Osteocyte (in vitro differentiated cells): ENCODE results near the gene CADPS2. TPM values are rescaled to one million over a fixed set of nuclear protein-coding genes. Genes with fewer than 3 reads are reported as not detected.
"Not testable (repeated sequence)": the region's sequence is repeated elsewhere in the genome, so short reads cannot be mapped to it uniquely, and the experiment has no call there.

Experiments
- DNase-seq: peaks from one replicate; pipeline ENCODE4 v3.0.0; 2021; ENCODE audit warnings: mixed read lengths; ENCODE audit not compliant: unreplicated experiment; ENCODE audit errors: extremely low spot score
- H3K27ac Mint-ChIP-seq: one replicate; pipeline ENCODE4 v1.8.0; 2021; ENCODE audit warnings: mild to moderate bottlenecking, mixed read lengths; ENCODE audit not compliant: unreplicated experiment
- H3K27me3 Mint-ChIP-seq: one replicate; pipeline ENCODE4 v1.8.0; 2021; ENCODE audit warnings: mixed read lengths; ENCODE audit not compliant: unreplicated experiment
- H3K36me3 Mint-ChIP-seq: one replicate; pipeline ENCODE4 v1.8.0; 2021; ENCODE audit warnings: mixed read lengths; ENCODE audit not compliant: unreplicated experiment
- H3K4me1 Mint-ChIP-seq: one replicate; pipeline ENCODE4 v1.8.0; 2021; ENCODE audit warnings: mixed read lengths; ENCODE audit not compliant: unreplicated experiment
- H3K4me3 Mint-ChIP-seq: one replicate; pipeline ENCODE4 v1.8.0; 2021; ENCODE audit warnings: mild to moderate bottlenecking, moderate library complexity, mixed read lengths; ENCODE audit not compliant: unreplicated experiment
- H3K9me3 Mint-ChIP-seq: one replicate; pipeline ENCODE4 v1.8.0; 2021; ENCODE audit warnings: mixed read lengths; ENCODE audit not compliant: unreplicated experiment
- total RNA-seq: library from RNA; stranded (reverse); gene quantifications from 2 replicates; pipeline ENCODE4 v1.2.1, GENCODE V29; 2021
- TF ChIP-seq, protein P1 (sequence below): fragments of 200-600 bp; sonication (generic); IDR thresholded peaks from 2 replicates; pipeline ENCODE4 v1.5.0; 2021; ENCODE audit warnings: antibody characterized with exemption, mild to moderate bottlenecking, moderate library complexity

The CADPS2 gene
- total RNA-seq, 1 donor from 2014 or later = 0.81 TPM

DNA sequence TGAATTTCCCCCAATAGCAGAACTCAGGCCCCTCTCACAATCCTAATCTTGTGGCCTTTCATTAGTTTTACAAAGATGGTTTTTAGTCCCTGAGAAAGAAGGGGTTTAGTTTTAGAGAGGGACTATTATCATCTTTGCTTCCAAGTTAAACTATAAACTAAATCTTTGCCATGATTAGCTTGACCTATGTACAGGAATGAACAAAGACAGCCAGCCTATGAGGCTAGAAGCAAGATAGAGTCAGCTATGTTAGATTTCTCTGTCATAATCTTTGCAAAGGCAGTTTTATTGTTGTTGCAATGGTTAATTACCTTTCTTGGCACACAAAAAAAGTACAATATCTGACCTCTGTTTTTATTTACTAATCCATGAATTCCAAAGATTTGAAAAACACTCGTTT is 206.4 kb downstream of the CADPS2 start:
- H3K9me3 Mint-ChIP-seq = peaks cover 9% of the 10 kb centered on the region
- TF ChIP-seq, protein P1, sequence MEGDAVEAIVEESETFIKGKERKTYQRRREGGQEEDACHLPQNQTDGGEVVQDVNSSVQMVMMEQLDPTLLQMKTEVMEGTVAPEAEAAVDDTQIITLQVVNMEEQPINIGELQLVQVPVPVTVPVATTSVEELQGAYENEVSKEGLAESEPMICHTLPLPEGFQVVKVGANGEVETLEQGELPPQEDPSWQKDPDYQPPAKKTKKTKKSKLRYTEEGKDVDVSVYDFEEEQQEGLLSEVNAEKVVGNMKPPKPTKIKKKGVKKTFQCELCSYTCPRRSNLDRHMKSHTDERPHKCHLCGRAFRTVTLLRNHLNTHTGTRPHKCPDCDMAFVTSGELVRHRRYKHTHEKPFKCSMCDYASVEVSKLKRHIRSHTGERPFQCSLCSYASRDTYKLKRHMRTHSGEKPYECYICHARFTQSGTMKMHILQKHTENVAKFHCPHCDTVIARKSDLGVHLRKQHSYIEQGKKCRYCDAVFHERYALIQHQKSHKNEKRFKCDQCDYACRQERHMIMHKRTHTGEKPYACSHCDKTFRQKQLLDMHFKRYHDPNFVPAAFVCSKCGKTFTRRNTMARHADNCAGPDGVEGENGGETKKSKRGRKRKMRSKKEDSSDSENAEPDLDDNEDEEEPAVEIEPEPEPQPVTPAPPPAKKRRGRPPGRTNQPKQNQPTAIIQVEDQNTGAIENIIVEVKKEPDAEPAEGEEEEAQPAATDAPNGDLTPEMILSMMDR = no peak
- H3K36me3 Mint-ChIP-seq = no peaks in the 10 kb centered on the region
- H3K27me3 Mint-ChIP-seq = no peaks in the 10 kb centered on the region
- no peak overlapping the region for H3K27ac Mint-ChIP-seq
- H3K4me3 Mint-ChIP-seq = no peak overlapping the region
- no peaks in the 10 kb centered on the region for H3K4me1 Mint-ChIP-seq
- no peak for DNase-seq

DNA sequence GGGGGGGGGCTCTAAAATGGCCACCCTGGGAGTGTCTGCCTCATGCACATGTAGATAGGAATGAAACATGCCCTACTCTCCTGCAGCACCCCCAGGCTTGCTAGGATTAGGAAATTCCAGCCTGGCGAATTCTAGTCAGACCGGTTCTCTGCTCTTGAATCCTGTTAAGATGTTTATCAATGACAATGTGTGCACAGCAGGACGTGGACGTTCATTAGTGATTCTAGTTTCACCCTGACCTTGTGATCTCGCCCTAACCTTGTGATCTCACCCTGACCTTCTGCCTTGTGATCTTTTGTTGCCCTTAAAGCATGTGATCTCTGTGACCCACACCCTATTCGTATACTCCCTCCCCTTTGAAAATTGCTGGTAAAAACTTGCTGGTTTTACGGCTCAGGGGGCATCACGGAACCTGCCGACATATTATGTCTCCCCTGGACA is 207.0 kb downstream of the CADPS2 start:
- H3K27ac Mint-ChIP-seq, H3K27me3 Mint-ChIP-seq, H3K4me3 Mint-ChIP-seq, DNase-seq, H3K4me1 Mint-ChIP-seq, H3K36me3 Mint-ChIP-seq, H3K9me3 Mint-ChIP-seq: not testable (repeated sequence)

DNA sequence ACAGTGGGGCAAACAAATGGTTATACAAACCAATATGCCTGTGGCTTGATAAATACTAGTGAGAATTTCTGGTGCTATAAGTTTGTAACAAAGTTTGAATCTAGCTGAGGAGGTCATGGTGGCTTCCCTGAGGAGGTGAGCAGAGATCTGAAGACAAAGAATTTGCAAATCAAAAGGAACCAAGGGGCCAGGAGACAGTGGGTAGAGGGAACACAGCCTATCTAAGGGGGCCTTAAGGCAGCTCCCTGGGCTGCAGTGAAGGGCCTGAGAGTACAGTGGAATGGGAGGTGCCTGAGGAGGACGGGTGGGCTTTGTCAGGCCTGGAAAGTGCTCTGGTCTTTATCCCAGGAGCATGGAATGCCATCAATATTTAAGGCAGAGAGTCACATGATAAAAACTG is 209.1 kb downstream of the CADPS2 start:
- Mint-ChIP-seq H3K27ac (no peak overlapping the region), H3K27me3 (no peaks in the 10 kb centered on the region), H3K4me1 (no peaks in the 10 kb centered on the region), H3K4me3 (no peak overlapping the region), H3K36me3 (no peaks in the 10 kb centered on the region), H3K9me3 (peaks cover 9% of the 10 kb centered on the region)
- DNase-seq = no peak
- TF ChIP-seq, protein P1 = no peak

DNA sequence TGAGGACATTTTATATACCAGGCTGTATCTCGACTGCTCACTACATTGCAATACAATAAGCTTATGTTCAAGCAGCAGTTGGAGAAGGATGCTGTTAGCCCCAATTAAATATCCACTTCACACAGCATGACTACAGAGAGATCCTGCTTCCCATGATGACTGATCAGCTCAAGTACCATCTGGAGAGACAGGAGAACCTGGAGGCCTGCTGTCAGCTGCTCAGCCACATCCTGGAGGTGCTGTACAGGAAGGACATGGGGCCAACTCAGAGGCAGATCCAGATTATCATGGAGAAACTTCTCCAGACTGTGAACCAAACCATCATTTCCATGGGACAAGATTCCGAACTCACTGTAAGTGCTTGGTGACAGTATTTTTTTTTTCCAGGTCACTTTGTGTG is 209.8 kb downstream of the CADPS2 start:
- Mint-ChIP-seq H3K27me3 (no peaks in the 10 kb centered on the region), H3K4me3 (no peak overlapping the region), H3K4me1 (no peaks in the 10 kb centered on the region), H3K27ac (no peak overlapping the region), H3K36me3 (no peaks in the 10 kb centered on the region), H3K9me3 (peaks cover 12% of the 10 kb centered on the region)
- DNase-seq = no peak
- TF ChIP-seq, protein P1 = no peak

DNA sequence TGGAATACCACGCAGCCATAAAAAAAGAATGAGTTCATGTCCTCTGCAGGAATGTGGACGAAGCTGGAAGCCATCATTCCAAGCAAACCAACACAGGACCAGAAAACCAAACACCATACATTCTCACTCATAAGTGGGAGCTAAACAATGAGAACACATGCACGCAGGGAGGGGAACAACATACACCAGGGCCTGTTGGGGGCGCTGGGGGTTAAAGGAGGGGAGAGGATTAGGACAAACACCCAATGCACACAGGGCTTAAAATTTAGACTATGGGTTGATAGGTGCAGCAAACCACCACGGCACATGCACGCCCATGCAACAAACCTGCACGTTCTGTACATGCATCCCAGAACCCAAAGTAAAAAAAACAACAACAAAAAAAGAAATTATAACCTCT is 210.6 kb downstream of the CADPS2 start:
- TF ChIP-seq, protein P1 = no peak
- H3K4me3 Mint-ChIP-seq = no peak overlapping the region
- H3K36me3 Mint-ChIP-seq = no peaks in the 10 kb centered on the region
- H3K27me3 Mint-ChIP-seq = no peaks in the 10 kb centered on the region
- no peak overlapping the region for H3K27ac Mint-ChIP-seq
- H3K9me3 Mint-ChIP-seq = peaks cover 18% of the 10 kb centered on the region
- DNase-seq = no peak
- no peaks in the 10 kb centered on the region for H3K4me1 Mint-ChIP-seq

DNA sequence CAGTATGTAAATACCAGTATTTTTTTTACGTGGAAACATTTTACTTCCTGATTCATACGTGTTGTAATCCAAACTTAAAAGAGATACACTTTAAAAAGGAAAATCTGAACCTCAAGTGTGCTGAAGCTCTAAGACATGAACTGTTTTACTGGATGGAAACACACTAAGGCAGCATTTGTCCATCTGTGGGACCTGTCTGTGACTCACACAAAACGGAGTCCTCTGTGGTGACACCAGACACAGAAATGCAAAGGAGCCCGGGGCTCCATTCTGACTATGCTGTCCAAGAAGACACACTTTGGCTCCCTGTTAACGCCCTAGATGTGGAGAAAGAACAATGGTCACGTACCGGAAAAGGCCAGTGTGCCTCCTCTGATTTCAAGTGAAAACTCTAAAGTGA is 211.2 kb downstream of the CADPS2 start:
- Mint-ChIP-seq H3K27ac (no peak overlapping the region), H3K4me1 (no peaks in the 10 kb centered on the region)
- no peak for DNase-seq

More for the DNA sequence above, 211.2 kb downstream of the CADPS2 start:
- TF ChIP-seq, protein P1 = no peak
- H3K27me3 Mint-ChIP-seq = no peaks in the 10 kb centered on the region
- H3K4me3 Mint-ChIP-seq = no peak overlapping the region
- no peaks in the 10 kb centered on the region for H3K36me3 Mint-ChIP-seq
- H3K9me3 Mint-ChIP-seq = peaks cover 20% of the 10 kb centered on the region
